Measurements from ENCODE around the gene ANOS1. TPM values are rescaled to one million over a fixed set of nuclear protein-coding genes. Genes with fewer than 3 reads are reported as not detected.
"Not testable (repeated sequence)": the region's sequence is repeated elsewhere in the genome, so short reads cannot be mapped to it uniquely, and the experiment has no call there.

Gene ANOS1
- total RNA-seq, 1 donor from 2014 or later = 1.2 TPM

GRCh38 chrX:8632924-8633323 lies 99.0 kb downstream of the ANOS1 start:
- DNase-seq (ENCODE audit: low read depth, low spot score) = no peak

- DNase-seq (ENCODE audit: low read depth, low spot score) = no peak
Measured at GRCh38 chrX:8629871-8630270, 102.1 kb downstream of the ANOS1 start.

- DNase-seq (ENCODE audit: low read depth, low spot score) = no peak
Measured at GRCh38 chrX:8627796-8628195, 104.1 kb downstream of the ANOS1 start.

GRCh38 chrX:8607326-8607725 lies 124.6 kb downstream of the ANOS1 start:
- DNase-seq (ENCODE audit: low read depth, low spot score) = no peak

GRCh38 chrX:8604131-8604530 lies 127.8 kb downstream of the ANOS1 start:
- DNase-seq (ENCODE audit: low read depth, low spot score) = no peak

GRCh38 chrX:8591501-8591900 lies 140.4 kb downstream of the ANOS1 start:
- no peak for DNase-seq (ENCODE audit: low read depth, low spot score)

GRCh38 chrX:8586953-8587352 lies 145.0 kb downstream of the ANOS1 start:
- no peak for DNase-seq (ENCODE audit: low read depth, low spot score)

- DNase-seq (ENCODE audit: low read depth, low spot score) = no peak
Measured at GRCh38 chrX:8579602-8580001, 152.3 kb downstream of the ANOS1 start.

- DNase-seq (ENCODE audit: low read depth, low spot score) = no peak
Measured at GRCh38 chrX:8576821-8577220, 155.1 kb downstream of the ANOS1 start.

GRCh38 chrX:8565729-8566128 lies 166.2 kb downstream of the ANOS1 start:
- DNase-seq (ENCODE audit: low read depth, low spot score) = no peak

GRCh38 chrX:8548446-8548845 lies 183.5 kb downstream of the ANOS1 start:
- no peak for DNase-seq (ENCODE audit: low read depth, low spot score)

- DNase-seq (ENCODE audit: low read depth, low spot score) = no peak
Measured at GRCh38 chrX:8546715-8547114, 185.2 kb downstream of the ANOS1 start.

GRCh38 chrX:8520791-8521190 lies 211.1 kb downstream of the ANOS1 start:
- DNase-seq (ENCODE audit: low read depth, low spot score) = no peak

GRCh38 chrX:8520178-8520577 lies 211.8 kb downstream of the ANOS1 start:
- no peak for DNase-seq (ENCODE audit: low read depth, low spot score)

- no peak for DNase-seq (ENCODE audit: low read depth, low spot score)
Measured at GRCh38 chrX:8504451-8504850, 227.5 kb downstream of the ANOS1 start.

- DNase-seq (ENCODE audit: low read depth, low spot score) = not testable (repeated sequence)
Measured at GRCh38 chrX:8502101-8502500, 229.8 kb downstream of the ANOS1 start.

- DNase-seq (ENCODE audit: low read depth, low spot score) = no peak
Measured at GRCh38 chrX:8500203-8500602, 231.7 kb downstream of the ANOS1 start.

GRCh38 chrX:8495036-8495435 lies 236.9 kb downstream of the ANOS1 start:
- not testable (repeated sequence) for DNase-seq (ENCODE audit: low read depth, low spot score)

- no peak for DNase-seq (ENCODE audit: low read depth, low spot score)
Measured at GRCh38 chrX:8484360-8484949, 247.5 kb downstream of the ANOS1 start.

Other genes with a start within 250 kb of the ANOS1 start
- gene FAM9A, start 69.2 kb upstream of the ANOS1 start, total RNA-seq = not detected in 2 replicates